ENCODE results near the gene PCSK9.

The PCSK9 gene

DNA sequence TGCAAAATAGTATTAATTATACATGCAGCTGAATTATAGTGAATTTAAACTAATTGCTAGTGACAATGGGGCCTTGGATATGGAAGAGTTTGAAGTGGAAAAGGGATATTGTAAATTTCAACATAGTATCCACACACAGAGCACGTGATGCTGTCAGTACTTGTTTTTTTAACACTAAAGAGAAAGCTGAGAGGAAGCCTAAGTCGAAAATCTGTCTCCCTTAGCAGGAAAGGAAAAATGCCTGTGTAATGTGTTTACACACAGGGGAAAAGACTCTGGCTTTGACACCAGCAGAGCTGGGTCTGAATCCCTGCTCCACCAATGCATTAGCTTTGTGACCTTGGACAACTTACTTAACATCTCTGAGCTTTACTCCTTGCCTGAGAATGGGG, 42.6 kb downstream of the PCSK9 start:
- ChIA-PET POLR2A (no interaction called here), CTCF (no interaction called here)
- DNase-seq (ENCODE audit: extremely low spot score): no peak
- no peak for TF ChIP-seq SUZ12 (IDR thresholded peaks at IDR 0.05)
- TF ChIP-seq L3MBTL2 (conservative IDR thresholded peaks at IDR 0.05): no peak
- TF ChIP-seq TARDBP (IDR thresholded peaks at IDR 0.05): no peak
- no peak for TF ChIP-seq HDGF (IDR thresholded peaks at IDR 0.05; ENCODE audit: borderline replicate concordance)
- TF ChIP-seq FOXK2 (IDR thresholded peaks at IDR 0.05): no peak
- TF ChIP-seq CTBP1 (IDR thresholded peaks at IDR 0.05; ENCODE audit: borderline replicate concordance): no peak
- no peak for TF ChIP-seq ELF4 (IDR thresholded peaks at IDR 0.05)
- no peak for TF ChIP-seq FOXM1 (IDR thresholded peaks at IDR 0.05; ENCODE audit: borderline replicate concordance)
- TF ChIP-seq LEF1 (IDR thresholded peaks at IDR 0.05; ENCODE audit: borderline replicate concordance): no peak

- no peak for DNase-seq (ENCODE audit: extremely low spot score)
- ChIA-PET CTCF (no interaction called here), POLR2A (no interaction called here)
- TF ChIP-seq NFRKB (IDR thresholded peaks at IDR 0.05) (no peak), BHLHE40 (IDR thresholded peaks at IDR 0.05; ENCODE audit: borderline replicate concordance) (no peak), ZNF384 (IDR thresholded peaks at IDR 0.05) (no peak), SUZ12 (IDR thresholded peaks at IDR 0.05) (no peak), HDGF (IDR thresholded peaks at IDR 0.05; ENCODE audit: borderline replicate concordance) (no peak), FOXM1 (IDR thresholded peaks at IDR 0.05; ENCODE audit: borderline replicate concordance) (no peak), TARDBP (IDR thresholded peaks at IDR 0.05) (no peak), ARNT (IDR thresholded peaks at IDR 0.05) (no peak), ELF4 (IDR thresholded peaks at IDR 0.05) (no peak), PKNOX1 (IDR thresholded peaks at IDR 0.05) (no peak)
These were observed 44.9 kb downstream of the PCSK9 start for GRCh38 chr1:55084257-55084656.

DNA sequence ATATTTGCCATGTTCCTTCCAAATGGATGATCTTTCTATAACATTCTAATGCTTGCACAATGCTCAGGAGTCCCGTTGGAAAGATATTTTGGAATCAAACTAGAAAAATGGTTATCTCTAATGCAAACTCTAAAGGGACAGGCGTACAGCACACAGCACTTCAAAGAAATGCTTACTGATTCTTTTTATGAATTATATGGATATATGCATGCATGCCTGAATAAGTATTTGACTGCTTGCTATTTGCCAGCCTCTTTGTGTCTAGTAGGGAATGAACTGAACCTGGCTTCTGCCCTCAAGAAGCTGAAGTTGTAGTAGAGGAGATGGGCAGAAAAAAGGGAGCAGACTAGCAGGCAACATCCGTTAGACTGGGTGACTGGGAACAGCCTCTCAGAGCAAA, 48.1 kb downstream of the PCSK9 start:
- CTCF ChIA-PET: no interaction called here
- POLR2A ChIA-PET: no interaction called here
- TF ChIP-seq BHLHE40 (IDR thresholded peaks at IDR 0.05; ENCODE audit: borderline replicate concordance): no peak
- TF ChIP-seq L3MBTL2 (conservative IDR thresholded peaks at IDR 0.05): no peak
- TF ChIP-seq FOXM1 (IDR thresholded peaks at IDR 0.05; ENCODE audit: borderline replicate concordance): no peak
- no peak for TF ChIP-seq LEF1 (IDR thresholded peaks at IDR 0.05; ENCODE audit: borderline replicate concordance)
- TF ChIP-seq ELF4 (IDR thresholded peaks at IDR 0.05): no peak
- no peak for TF ChIP-seq PKNOX1 (IDR thresholded peaks at IDR 0.05)
- no peak for TF ChIP-seq HDGF (IDR thresholded peaks at IDR 0.05; ENCODE audit: borderline replicate concordance)
- no peak for TF ChIP-seq NFRKB (IDR thresholded peaks at IDR 0.05)
- no peak for TF ChIP-seq SP1 (IDR thresholded peaks at IDR 0.05)
- TF ChIP-seq FOXK2 (IDR thresholded peaks at IDR 0.05): no peak
- no peak for TF ChIP-seq TARDBP (IDR thresholded peaks at IDR 0.05)
- TF ChIP-seq FOXA1 (IDR thresholded peaks at IDR 0.05): no peak
- no peak for TF ChIP-seq ZNF384 (IDR thresholded peaks at IDR 0.05)
- DNase-seq (ENCODE audit: extremely low spot score): no peak

- no peak for TF ChIP-seq PKNOX1 (IDR thresholded peaks at IDR 0.05)
- no peak for TF ChIP-seq TARDBP (IDR thresholded peaks at IDR 0.05)
- TF ChIP-seq ZNF384 (IDR thresholded peaks at IDR 0.05): no peak
- no peak for TF ChIP-seq CTBP1 (IDR thresholded peaks at IDR 0.05; ENCODE audit: borderline replicate concordance)
- no peak for TF ChIP-seq LEF1 (IDR thresholded peaks at IDR 0.05; ENCODE audit: borderline replicate concordance)
- TF ChIP-seq FOXK2 (IDR thresholded peaks at IDR 0.05): no peak
- TF ChIP-seq SUZ12 (IDR thresholded peaks at IDR 0.05): no peak
- no peak for TF ChIP-seq NFRKB (IDR thresholded peaks at IDR 0.05)
- no peak for TF ChIP-seq L3MBTL2 (conservative IDR thresholded peaks at IDR 0.05)
- TF ChIP-seq BHLHE40 (IDR thresholded peaks at IDR 0.05; ENCODE audit: borderline replicate concordance): no peak
- TF ChIP-seq FOXA1 (IDR thresholded peaks at IDR 0.05): no peak
- no peak for TF ChIP-seq HDGF (IDR thresholded peaks at IDR 0.05; ENCODE audit: borderline replicate concordance)
- TF ChIP-seq ELF4 (IDR thresholded peaks at IDR 0.05): no peak
- TF ChIP-seq ARNT (IDR thresholded peaks at IDR 0.05): no peak
- no peak for TF ChIP-seq FOXM1 (IDR thresholded peaks at IDR 0.05; ENCODE audit: borderline replicate concordance)
- ChIA-PET POLR2A (no interaction called here), CTCF (no interaction called here)
- DNase-seq (ENCODE audit: extremely low spot score): no peak
These were observed 49.1 kb downstream of the PCSK9 start for GRCh38 chr1:55088413-55088812.

DNA sequence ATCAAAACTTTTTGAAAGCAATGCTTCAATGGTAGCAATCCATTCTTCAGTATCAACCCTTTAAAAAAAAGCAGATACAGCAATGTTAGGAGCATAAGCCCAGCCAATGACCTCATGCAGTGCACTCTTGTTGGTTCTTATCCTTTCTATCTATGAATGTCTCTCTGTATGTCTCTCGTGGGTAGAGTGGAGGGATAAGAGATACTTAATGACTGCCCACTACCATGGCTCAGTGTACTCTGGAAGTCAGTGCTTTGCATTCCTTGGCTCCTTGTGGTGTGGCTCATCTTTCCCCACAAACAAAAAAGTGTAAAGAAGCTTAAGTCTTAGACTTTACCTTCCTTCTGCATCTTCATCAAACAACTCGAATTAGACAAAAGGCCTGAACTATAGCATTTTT, 50.3 kb downstream of the PCSK9 start:
- CTCF ChIA-PET: no interaction called here

GRCh38 chr1:55092475-55092874, 53.1 kb downstream of the PCSK9 start:
- ChIA-PET POLR2A (no interaction called here), CTCF (no interaction called here)

More for the DNA sequence above, 50.3 kb downstream of the PCSK9 start:
- DNase-seq (ENCODE audit: extremely low spot score): no peak
- POLR2A ChIA-PET: no interaction called here
- no peak for TF ChIP-seq FOXM1 (IDR thresholded peaks at IDR 0.05; ENCODE audit: borderline replicate concordance)
- TF ChIP-seq BHLHE40 (IDR thresholded peaks at IDR 0.05; ENCODE audit: borderline replicate concordance): no peak
- TF ChIP-seq FOXA1 (IDR thresholded peaks at IDR 0.05): no peak
- TF ChIP-seq NFRKB (IDR thresholded peaks at IDR 0.05): no peak
- no peak for TF ChIP-seq ELF4 (IDR thresholded peaks at IDR 0.05)
- no peak for TF ChIP-seq SUZ12 (IDR thresholded peaks at IDR 0.05)
- TF ChIP-seq LEF1 (IDR thresholded peaks at IDR 0.05; ENCODE audit: borderline replicate concordance): no peak
- TF ChIP-seq HDGF (IDR thresholded peaks at IDR 0.05; ENCODE audit: borderline replicate concordance): no peak
- no peak for TF ChIP-seq TARDBP (IDR thresholded peaks at IDR 0.05)
- TF ChIP-seq CTBP1 (IDR thresholded peaks at IDR 0.05; ENCODE audit: borderline replicate concordance): no peak
- no peak for TF ChIP-seq L3MBTL2 (conservative IDR thresholded peaks at IDR 0.05)
- TF ChIP-seq SP1 (IDR thresholded peaks at IDR 0.05): no peak

More at GRCh38 chr1:55092475-55092874, 53.1 kb downstream of the PCSK9 start:
- DNase-seq (ENCODE audit: extremely low spot score): no peak
- TF ChIP-seq FOXM1 (IDR thresholded peaks at IDR 0.05; ENCODE audit: borderline replicate concordance) (no peak), FOXK2 (IDR thresholded peaks at IDR 0.05) (no peak), ELF4 (IDR thresholded peaks at IDR 0.05) (no peak), FOXA1 (IDR thresholded peaks at IDR 0.05) (no peak), LEF1 (IDR thresholded peaks at IDR 0.05; ENCODE audit: borderline replicate concordance) (no peak), HDGF (IDR thresholded peaks at IDR 0.05; ENCODE audit: borderline replicate concordance) (no peak), SUZ12 (IDR thresholded peaks at IDR 0.05) (no peak), TARDBP (IDR thresholded peaks at IDR 0.05) (no peak), NFRKB (IDR thresholded peaks at IDR 0.05) (no peak), SP1 (IDR thresholded peaks at IDR 0.05) (no peak)
